Stimulated activated naive B cell treated with anti-CD40 and anti-IgM and Interleukin-4, amounts not matched to agents 10 μg/mL and 1 μg/mL and 100 μg/mL, for 72 hours (primary cell): Measurements from ENCODE around the gene RMP24.
A peak's percentile ranks its signal among the peaks of the same experiment; 100 is the strongest.

Experiments
- ATAC-seq, 2 donors: fragments of 150-1000 bp; cut with Tn5 transposase; replicated peaks; 2 replicates each; pipeline ENCODE4 v1.10.0; 2021; ENCODE audit warnings: moderate library complexity in 1 of 2
- DNase-seq: peaks from one replicate; pipeline ENCODE4 v3.0.0; 2021
- H3K27ac Mint-ChIP-seq: one replicate; pipeline ENCODE4 v1.8.0; 2022; ENCODE audit warnings: mild to moderate bottlenecking, mixed read lengths
- H3K27me3 Mint-ChIP-seq, 2 donors: one replicate each; pipeline ENCODE4 v1.8.0; 2022; ENCODE audit warnings: mixed read lengths in 2 of 2
- H3K36me3 Mint-ChIP-seq, 2 donors: one replicate each; pipeline ENCODE4 v1.8.0; 2022; ENCODE audit warnings: mixed read lengths in 2 of 2, mild to moderate bottlenecking in 1 of 2
- H3K4me1 Mint-ChIP-seq, 2 donors: one replicate each; pipeline ENCODE4 v1.8.0; 2022; ENCODE audit warnings: mixed read lengths in 2 of 2, mild to moderate bottlenecking in 1 of 2
- H3K4me3 Mint-ChIP-seq, 2 donors: one replicate each; pipeline ENCODE4 v1.8.0; 2022; ENCODE audit warnings: mild to moderate bottlenecking in 2 of 2, mixed read lengths in 2 of 2, moderate library complexity in 1 of 2
- H3K9me3 Mint-ChIP-seq, 2 donors: one replicate each; pipeline ENCODE4 v1.8.0; 2022; ENCODE audit warnings: mixed read lengths in 2 of 2, mild to moderate bottlenecking in 1 of 2

RMP24 gene

DNA sequence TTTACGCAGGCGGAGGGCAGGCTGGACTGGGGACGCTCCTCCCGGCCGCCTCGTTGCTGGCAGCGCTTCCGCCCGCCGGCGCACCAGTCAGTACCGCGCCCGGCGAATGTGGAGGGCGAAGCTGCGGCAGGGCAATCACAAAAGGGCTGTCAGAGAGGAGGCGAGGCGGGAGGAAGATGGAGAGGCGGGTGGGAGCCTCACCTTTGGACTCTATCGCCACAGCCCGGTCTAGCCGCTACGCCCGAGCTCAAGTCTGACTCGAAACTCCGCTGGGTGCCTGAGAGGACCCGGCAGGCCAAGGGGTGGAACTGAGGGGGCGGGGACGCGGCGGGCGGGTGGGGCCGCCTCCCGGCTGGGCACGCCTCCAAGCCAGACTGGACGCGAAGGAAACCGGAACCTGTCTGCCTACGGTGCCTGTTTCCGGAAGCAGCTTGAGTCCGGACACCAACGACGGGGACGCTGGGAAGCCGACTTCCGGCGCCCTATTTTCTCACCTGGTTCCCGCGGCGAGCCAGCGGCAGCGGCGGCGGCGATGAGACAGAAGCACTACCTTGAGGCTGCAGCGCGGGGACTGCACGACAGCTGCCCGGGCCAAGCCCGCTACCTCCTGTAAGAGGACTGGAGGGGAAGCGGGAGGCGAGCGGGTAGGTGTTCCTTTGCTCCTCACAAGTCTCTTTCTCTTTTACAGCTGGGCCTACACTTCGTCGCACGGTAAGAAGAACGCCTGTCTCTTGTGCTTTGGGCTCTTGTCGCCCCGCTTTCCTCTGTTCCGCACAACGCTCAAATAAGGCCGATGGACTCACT lies at the start of gene RMP24:
Gene RMP24 (plus strand): TSS at position 483 of the 804 bp plus-strand sequence.
- ATAC-seq (peak; percentile 91 to 93), DNase-seq (peak; percentile 92)
- H3K4me1 Mint-ChIP-seq: peaks cover 25 to 46% of the 10 kb centered on the region in 2 donors
- H3K4me3 Mint-ChIP-seq: peak within 1 kb of the TSS; percentile 92 to 96
- peak within 1 kb of the TSS; percentile 94 for H3K27ac Mint-ChIP-seq
- H3K9me3 Mint-ChIP-seq: no peaks in the 10 kb centered on the region
- H3K36me3 Mint-ChIP-seq: peaks cover 15 to 22% of the 10 kb centered on the region in 2 donors
- no peaks in the 10 kb centered on the region for H3K27me3 Mint-ChIP-seq

DNA sequence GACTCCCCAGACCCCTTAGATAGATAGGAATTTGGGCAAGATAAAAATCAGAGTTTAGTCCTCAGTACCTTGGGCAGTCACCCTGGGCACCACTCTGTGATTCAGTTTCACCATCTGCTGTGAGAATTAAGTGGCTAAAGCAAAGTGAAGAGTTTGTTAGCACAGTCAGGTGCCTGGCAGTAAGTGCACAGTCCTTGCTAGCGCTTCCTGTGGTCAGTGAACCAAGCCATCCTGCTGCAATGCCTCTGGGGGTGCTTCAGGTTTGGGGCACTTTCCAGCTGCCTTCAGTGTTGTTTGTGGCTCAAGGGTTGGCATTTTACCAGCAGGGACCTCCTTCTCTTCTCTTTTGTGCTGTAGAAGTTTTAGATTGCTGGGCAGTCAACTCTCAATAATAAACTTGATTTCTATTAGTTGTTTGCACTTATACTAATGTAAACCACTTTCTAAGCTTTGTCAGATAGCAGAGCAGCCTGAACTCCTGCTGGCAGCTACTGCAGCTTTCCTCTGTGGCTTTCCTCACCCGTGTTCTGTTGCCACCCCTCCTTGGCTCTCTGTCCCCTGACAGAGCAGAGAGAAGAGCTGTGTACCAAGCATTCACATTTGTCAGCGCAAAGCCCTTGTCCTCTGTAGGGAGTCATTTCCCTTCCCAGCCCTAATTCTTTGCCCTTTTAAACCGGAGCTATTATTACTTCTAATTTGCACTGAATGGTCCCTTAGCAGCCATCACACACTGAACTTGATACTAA lies 48.4 kb upstream of the RMP24 start:
- H3K27me3 Mint-ChIP-seq: peaks cover 23 to 28% of the 10 kb centered on the region in 2 donors
- H3K4me1 Mint-ChIP-seq: no peaks in the 10 kb centered on the region
- H3K4me3 Mint-ChIP-seq: no peak overlapping the region
- DNase-seq: no peak
- H3K36me3 Mint-ChIP-seq: no peaks in the 10 kb centered on the region
- no peak for ATAC-seq
- no peaks in the 10 kb centered on the region for H3K9me3 Mint-ChIP-seq
- H3K27ac Mint-ChIP-seq: no peak overlapping the region

DNA sequence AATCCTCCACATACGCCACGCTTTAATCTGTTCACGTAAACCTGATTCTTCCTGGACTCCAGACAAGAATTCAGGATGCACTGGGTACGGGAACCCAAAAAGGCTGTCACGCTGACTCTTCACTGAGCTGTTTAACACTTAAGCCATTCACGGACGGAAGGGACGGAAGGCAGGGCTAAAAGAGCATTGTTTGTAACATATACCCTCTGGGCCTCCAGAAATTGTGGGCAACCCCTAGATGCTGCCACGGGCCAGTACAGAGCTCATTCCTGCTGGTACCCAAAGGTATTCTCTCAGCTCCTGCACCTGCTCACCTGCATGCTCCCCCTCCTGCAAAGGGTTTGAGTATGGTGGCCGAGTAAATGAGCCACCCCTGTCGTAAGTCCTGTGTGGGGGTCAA lies 45.6 kb upstream of the RMP24 start:
- H3K4me3 Mint-ChIP-seq: no peak overlapping the region
- no peak for ATAC-seq

DNA sequence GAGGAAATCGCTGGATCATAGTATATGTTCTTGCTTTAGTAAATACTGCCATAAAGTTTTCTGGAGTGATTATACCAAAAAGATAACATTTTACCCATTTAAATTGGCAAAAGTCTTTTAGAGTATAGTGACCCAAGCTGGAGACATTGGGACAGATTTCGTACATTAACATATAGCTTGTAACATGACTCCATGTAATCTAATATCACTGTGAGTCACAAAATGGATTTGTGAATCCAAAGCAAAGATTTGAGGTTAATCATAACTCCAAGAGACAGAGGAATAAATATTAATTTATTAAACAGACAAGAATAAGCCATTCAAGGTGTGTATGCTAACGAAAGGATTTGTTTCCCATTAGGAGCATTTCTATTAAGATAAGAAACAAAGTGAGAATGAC lies 45.0 kb upstream of the RMP24 start:
- Mint-ChIP-seq H3K36me3 (no peaks in the 10 kb centered on the region), H3K4me1 (no peaks in the 10 kb centered on the region), H3K27me3 (peaks cover 22% of the 10 kb centered on the region in 2 donors), H3K4me3 (no peak overlapping the region), H3K27ac (no peak overlapping the region), H3K9me3 (peaks cover 5 to 10% of the 10 kb centered on the region in 2 donors)
- DNase-seq: no peak
- no peak for ATAC-seq

More for the DNA sequence above, 45.6 kb upstream of the RMP24 start:
- Mint-ChIP-seq H3K27ac (no peak overlapping the region), H3K36me3 (no peaks in the 10 kb centered on the region), H3K27me3 (peaks cover 23 to 27% of the 10 kb centered on the region in 2 donors), H3K9me3 (peaks cover 5 to 10% of the 10 kb centered on the region in 2 donors), H3K4me1 (no peaks in the 10 kb centered on the region)
- no peak for DNase-seq

DNA sequence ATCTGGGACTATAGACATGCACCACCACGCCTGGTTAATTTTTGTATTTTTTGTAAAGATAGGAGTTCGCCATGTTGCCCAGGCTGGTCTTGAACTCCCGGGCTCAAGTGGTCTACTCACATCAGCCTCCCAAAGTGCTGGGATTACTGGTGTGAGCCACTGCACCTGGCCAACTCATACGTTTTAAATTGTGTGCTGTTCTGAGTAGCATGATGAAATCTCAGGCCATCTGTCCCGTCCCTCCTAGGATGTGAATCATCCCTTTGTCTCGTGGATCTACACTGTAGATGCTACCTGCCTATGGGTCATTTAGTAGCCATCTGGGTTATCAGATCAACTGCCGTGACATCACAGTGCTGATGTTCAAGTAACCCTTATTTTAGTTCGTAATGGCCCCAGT lies 38.5 kb upstream of the RMP24 start:
- peaks cover 2 to 4% of the 10 kb centered on the region in 2 donors for H3K27me3 Mint-ChIP-seq
- H3K36me3 Mint-ChIP-seq: no peaks in the 10 kb centered on the region
- H3K4me3 Mint-ChIP-seq: no peak overlapping the region
- DNase-seq (no peak), ATAC-seq (no peak)
- H3K27ac Mint-ChIP-seq: no peak overlapping the region
- no peaks in the 10 kb centered on the region for H3K4me1 Mint-ChIP-seq
- H3K9me3 Mint-ChIP-seq: peaks cover 6 to 13% of the 10 kb centered on the region in 2 donors

DNA sequence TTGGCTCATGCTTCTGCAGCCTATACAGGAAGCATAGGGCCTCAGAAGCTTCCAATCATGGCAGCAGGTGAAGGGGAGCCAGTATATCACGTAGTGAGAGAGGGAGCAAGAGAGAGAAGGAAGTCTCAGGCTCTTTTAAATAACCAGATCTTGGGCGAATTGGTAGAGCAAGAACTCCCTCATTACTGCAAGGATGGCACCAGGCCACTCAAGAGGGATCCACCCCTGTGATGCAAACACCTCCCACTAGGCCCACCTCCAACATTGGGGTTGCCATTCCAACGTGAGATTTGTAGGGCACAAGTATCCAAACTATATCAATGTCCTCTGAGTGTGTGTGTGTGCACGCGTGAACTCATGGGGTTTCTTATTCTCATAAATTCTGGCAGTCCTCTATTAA lies 37.6 kb upstream of the RMP24 start:
- DNase-seq: no peak
- Mint-ChIP-seq H3K27ac (no peak overlapping the region), H3K9me3 (peaks cover 5 to 10% of the 10 kb centered on the region in 2 donors), H3K4me3 (no peak overlapping the region), H3K4me1 (no peaks in the 10 kb centered on the region), H3K36me3 (no peaks in the 10 kb centered on the region), H3K27me3 (peaks cover 11% of the 10 kb centered on the region in 2 donors)
- no peak for ATAC-seq

- no peak for DNase-seq
- no peak for ATAC-seq
- Mint-ChIP-seq H3K4me1 (no peaks in the 10 kb centered on the region), H3K9me3 (peaks cover 2 to 3% of the 10 kb centered on the region in 2 donors), H3K36me3 (no peaks in the 10 kb centered on the region), H3K27me3 (peaks cover 11% of the 10 kb centered on the region in 2 donors), H3K27ac (no peak overlapping the region), H3K4me3 (no peak overlapping the region)
These were observed 36.7 kb upstream of the RMP24 start for GRCh38 chr18:35935805-35936204.

- Mint-ChIP-seq H3K9me3 (peaks cover 2 to 3% of the 10 kb centered on the region in 2 donors), H3K27me3 (peaks cover 13 to 14% of the 10 kb centered on the region in 2 donors), H3K4me1 (no peaks in the 10 kb centered on the region), H3K4me3 (no peak overlapping the region), H3K27ac (no peak overlapping the region), H3K36me3 (no peaks in the 10 kb centered on the region)
- DNase-seq: no peak
- ATAC-seq: no peak
These were observed 35.5 kb upstream of the RMP24 start for GRCh38 chr18:35936951-35937350.

DNA sequence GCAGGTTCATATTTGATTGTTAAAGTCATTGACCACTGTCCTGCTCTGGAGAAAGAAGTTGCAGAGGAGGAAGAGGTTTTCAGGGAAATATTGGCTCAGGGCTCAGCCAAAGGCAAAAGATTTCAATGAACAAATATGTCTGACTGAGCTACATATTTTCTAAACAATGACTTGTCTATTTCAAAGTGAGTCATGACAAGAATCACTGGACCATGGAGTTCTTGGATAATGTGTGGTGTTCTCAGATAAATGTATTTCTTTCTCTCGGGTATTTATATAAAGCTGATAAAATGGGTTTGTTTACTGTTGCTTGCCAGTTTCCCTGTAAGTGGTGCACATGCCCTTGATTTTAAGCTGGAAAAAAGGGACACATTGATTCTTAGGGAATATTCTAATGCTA lies 34.3 kb upstream of the RMP24 start:
- H3K27ac Mint-ChIP-seq: no peak overlapping the region
- H3K4me1 Mint-ChIP-seq: no peaks in the 10 kb centered on the region
- peaks cover 2 to 3% of the 10 kb centered on the region in 2 donors for H3K9me3 Mint-ChIP-seq
- H3K4me3 Mint-ChIP-seq: no peak overlapping the region
- DNase-seq: no peak
- no peak for ATAC-seq
- H3K27me3 Mint-ChIP-seq: peaks cover 23% of the 10 kb centered on the region in 2 donors
- no peaks in the 10 kb centered on the region for H3K36me3 Mint-ChIP-seq

DNA sequence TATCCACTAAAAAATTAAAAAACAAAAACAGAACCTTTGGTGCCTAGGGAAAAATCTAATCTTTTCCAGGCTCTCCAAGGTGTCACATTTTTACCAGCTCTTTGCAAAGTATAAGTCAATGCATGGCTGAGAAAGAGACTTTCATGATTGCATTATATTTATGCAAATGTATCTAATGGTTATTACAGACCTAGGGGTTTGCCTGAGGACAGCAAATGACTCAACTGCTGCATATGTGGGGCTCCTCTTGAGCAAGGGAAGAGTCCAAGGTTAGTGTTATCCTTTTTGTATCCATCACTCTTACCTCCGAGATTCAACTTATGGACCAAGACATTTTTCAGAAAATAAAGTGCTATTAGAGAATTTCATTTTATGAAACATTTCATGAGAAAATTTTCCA lies 33.9 kb upstream of the RMP24 start:
- no peak for DNase-seq
- H3K27me3 Mint-ChIP-seq: peaks cover 23 to 26% of the 10 kb centered on the region in 2 donors
- no peak overlapping the region for H3K27ac Mint-ChIP-seq
- ATAC-seq: peak; percentile 50 to 60
- H3K9me3 Mint-ChIP-seq: peaks cover 2 to 3% of the 10 kb centered on the region in 2 donors
- no peaks in the 10 kb centered on the region for H3K4me1 Mint-ChIP-seq
- no peak overlapping the region for H3K4me3 Mint-ChIP-seq
- no peaks in the 10 kb centered on the region for H3K36me3 Mint-ChIP-seq

DNA sequence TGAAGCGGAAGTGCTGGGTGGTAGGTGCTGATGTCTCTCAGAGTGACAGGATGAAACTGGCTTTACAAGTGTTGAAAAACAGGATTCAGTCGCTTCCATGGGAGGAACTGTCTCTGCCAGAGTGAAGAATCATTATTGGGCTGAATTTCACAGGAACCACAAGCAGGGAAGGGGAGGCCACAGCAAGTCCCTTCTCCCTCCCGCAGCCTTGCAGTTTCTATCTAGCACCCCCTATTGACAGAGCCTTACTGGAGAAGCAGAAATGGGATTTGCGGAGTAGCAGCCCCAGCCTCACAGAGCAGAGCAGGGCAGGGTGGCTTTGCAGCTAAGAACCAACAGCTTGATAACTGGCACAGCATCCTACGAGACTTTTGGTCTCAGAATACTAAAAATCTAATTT lies 33.3 kb upstream of the RMP24 start:
- DNase-seq (no peak), ATAC-seq (no peak)
- Mint-ChIP-seq H3K4me1 (no peaks in the 10 kb centered on the region), H3K36me3 (no peaks in the 10 kb centered on the region), H3K27ac (no peak overlapping the region), H3K4me3 (no peak overlapping the region), H3K9me3 (peaks cover 2 to 3% of the 10 kb centered on the region in 2 donors), H3K27me3 (peaks cover 23 to 26% of the 10 kb centered on the region in 2 donors)

GRCh38 chr18:35941299-35941698 lies 31.2 kb upstream of the RMP24 start:
- no peak for DNase-seq
- ATAC-seq: no peak
- peaks cover 2 to 3% of the 10 kb centered on the region in 2 donors for H3K9me3 Mint-ChIP-seq
- H3K27me3 Mint-ChIP-seq: peaks cover 22 to 23% of the 10 kb centered on the region in 2 donors
- H3K36me3 Mint-ChIP-seq: no peaks in the 10 kb centered on the region
- no peak overlapping the region for H3K27ac Mint-ChIP-seq
- no peaks in the 10 kb centered on the region for H3K4me1 Mint-ChIP-seq
- no peak overlapping the region for H3K4me3 Mint-ChIP-seq

GRCh38 chr18:35942133-35942532 lies 30.3 kb upstream of the RMP24 start:
- Mint-ChIP-seq H3K27ac (no peak overlapping the region), H3K27me3 (peaks cover 22 to 23% of the 10 kb centered on the region in 2 donors), H3K9me3 (peaks cover 0 to under 1% of the 10 kb centered on the region in 2 donors), H3K4me3 (no peak overlapping the region), H3K36me3 (no peaks in the 10 kb centered on the region), H3K4me1 (no peaks in the 10 kb centered on the region)
- DNase-seq: no peak
- no peak for ATAC-seq

DNA sequence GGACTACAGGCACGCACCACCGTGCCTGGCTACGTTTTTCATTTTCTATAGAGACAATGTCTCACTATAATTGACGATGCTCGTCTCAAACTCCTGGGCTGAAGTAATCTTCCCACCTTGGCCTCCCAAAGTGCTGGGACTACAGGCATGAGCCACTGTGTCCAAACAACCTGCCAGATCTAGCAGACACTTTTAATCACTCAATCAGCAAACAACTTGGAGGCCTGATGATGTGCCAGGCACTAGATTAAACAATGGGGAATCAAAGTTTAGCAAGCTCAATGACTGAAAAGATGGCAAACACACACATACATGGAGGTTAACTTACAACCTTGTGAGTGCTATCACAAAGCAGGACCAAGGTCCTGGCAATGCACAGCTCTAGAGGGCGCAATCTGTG lies 29.8 kb upstream of the RMP24 start:
- ATAC-seq (no peak), DNase-seq (no peak)
- Mint-ChIP-seq H3K9me3 (no peaks in the 10 kb centered on the region), H3K27ac (no peak overlapping the region), H3K4me3 (no peak overlapping the region), H3K27me3 (peaks cover 22 to 23% of the 10 kb centered on the region in 2 donors), H3K4me1 (no peaks in the 10 kb centered on the region), H3K36me3 (no peaks in the 10 kb centered on the region)

DNA sequence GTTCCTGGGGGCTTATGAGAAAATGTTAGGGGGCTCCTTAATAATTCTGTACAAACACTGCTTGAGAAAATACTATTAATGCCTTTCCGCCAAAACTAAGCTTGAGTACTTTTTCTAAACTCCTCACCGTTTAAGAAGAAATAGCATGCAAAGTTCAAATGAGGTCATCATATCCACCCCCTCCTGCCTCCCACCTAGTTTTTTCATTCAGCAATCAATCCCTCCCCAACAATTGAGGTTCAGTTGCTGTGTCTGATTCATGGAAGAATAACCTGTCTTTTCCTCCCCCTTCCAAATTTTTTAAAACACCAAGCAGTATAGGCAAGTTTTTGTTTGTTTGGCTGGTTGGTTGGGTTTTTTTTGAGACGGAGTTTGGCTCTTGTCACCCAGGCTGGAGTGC lies 24.4 kb upstream of the RMP24 start:
- H3K4me3 Mint-ChIP-seq: no peak overlapping the region
- no peaks in the 10 kb centered on the region for H3K9me3 Mint-ChIP-seq
- DNase-seq: no peak
- H3K4me1 Mint-ChIP-seq: peaks cover 4 to 13% of the 10 kb centered on the region in 2 donors
- peaks cover 32 to 41% of the 10 kb centered on the region in 2 donors for H3K27me3 Mint-ChIP-seq
- peaks cover 0 to 1% of the 10 kb centered on the region in 2 donors for H3K36me3 Mint-ChIP-seq
- ATAC-seq: no peak
- no peak overlapping the region for H3K27ac Mint-ChIP-seq
